Panc1 (cell line): ENCODE data around the gene SAMD9L. TPM values are rescaled to one million over a fixed set of nuclear protein-coding genes. Genes with fewer than 3 reads are reported as not detected.

Source experiments
- ATAC-seq: fragments of 200-7000 bp; cut with Tn5 transposase; 2 replicates; pipeline ENCODE4 v1.9.1; 2020; ENCODE audit warnings: mild to moderate bottlenecking, moderate library complexity
- BruUV-seq: library from RNA; stranded (reverse); fragments of 400-500 nt; replicated peaks from 2 replicates; lab custom pipeline; 2021; lab: Mats Ljungman, UMichigan
- CTCF ChIA-PET: fragments of 300-600 bp; sonication (Branson Sonifier 250); formaldehyde crosslinking; loops from one replicate; lab custom pipeline; 2022; ENCODE audit warnings: antibody characterized with exemption; lab: Charles Lee
- POLR2A ChIA-PET: fragments of 300-600 bp; sonication (Branson Sonifier 250); formaldehyde crosslinking; loops from one replicate; lab custom pipeline; 2022; ENCODE audit warnings: antibody characterized with exemption; lab: Charles Lee
- DNase-seq: peaks from one replicate; pipeline ENCODE4 v3.0.0-alpha.2; 2010; ENCODE audit warnings: low read depth, low spot score
- H3K27ac ChIP-seq: 2 replicates; pipeline ENCODE4 v1.5.1; 2011; ENCODE audit warnings: mild to moderate bottlenecking, low read length, inconsistent platforms
- H3K27me3 ChIP-seq: fragments of 200-500 bp; sonication (Bioruptor generic); 2 replicates; pipeline ENCODE4 v1.6.0; 2014; ENCODE audit warnings: low read length, inconsistent platforms; ENCODE audit not compliant: control insufficient read depth, insufficient read depth
- H3K36me3 ChIP-seq: fragments of 200-500 bp; sonication (Bioruptor generic); 2 replicates; pipeline ENCODE4 v1.5.1; 2014; ENCODE audit warnings: inconsistent platforms, mild to moderate bottlenecking, low read length, moderate library complexity; ENCODE audit not compliant: control insufficient read depth, insufficient read depth
- H3K4me1 ChIP-seq: 2 replicates; pipeline ENCODE4 v1.5.1; 2011; ENCODE audit warnings: inconsistent platforms, mild to moderate bottlenecking, low read length, moderate library complexity; ENCODE audit not compliant: control insufficient read depth, insufficient read depth
- H3K4me3 ChIP-seq, 2 experiments: 2 replicates each; pipeline ENCODE4 v1.5.1; 2011 to 2012; ENCODE audit warnings: low read depth in 2 of 2, low read length in 2 of 2, mild to moderate bottlenecking in 2 of 2, inconsistent platforms in 1 of 2, moderate library complexity in 1 of 2
- H3K9me3 ChIP-seq: fragments of 200-500 bp; sonication (Bioruptor generic); 2 replicates; pipeline ENCODE4 v1.5.1; 2014; ENCODE audit warnings: low read depth, mild to moderate bottlenecking, inconsistent platforms, low read length, moderate library complexity; ENCODE audit not compliant: control insufficient read depth, insufficient read depth
- POLR2AphosphoS5 ChIP-seq: IDR thresholded peaks from 2 replicates; pipeline ENCODE4 v1.6.1; 2012; ENCODE audit warnings: mild to moderate bottlenecking, low read depth, low read length, moderate library complexity
- SIN3A ChIP-seq: IDR thresholded peaks from 2 replicates; pipeline ENCODE4 v1.6.1; 2012; ENCODE audit warnings: low read depth, mild to moderate bottlenecking, low read length, moderate library complexity, borderline replicate concordance; ENCODE audit not compliant: insufficient read depth
- TCF7L2 ChIP-seq: IDR thresholded peaks from 2 replicates; pipeline ENCODE4 v1.6.1; 2011; ENCODE audit warnings: mild to moderate bottlenecking, low read depth, low read length, inconsistent platforms
- in situ Hi-C: cut with HindIII; loops from 2 replicates; pipeline ENCODE4 v1.10.0; 2016; ENCODE audit warnings: low sequenced_read_pairs, low pct_unique_long_range_greater_than_20kb
- intact Hi-C: fragments of 100-400 bp; cut with micrococcal nuclease; formaldehyde crosslinking; loops from one replicate; pipeline ENCODE4 v1.10.0; 2022; ENCODE audit not compliant: unreplicated experiment
- total RNA-seq: library from RNA; stranded (reverse); gene quantifications from one replicate; pipeline ENCODE4 v1.2.1, GENCODE V29; 2021; ENCODE audit not compliant: unreplicated experiment
- TF ChIP-seq, protein P1 (sequence below), 2 experiments: IDR thresholded peaks; 2 replicates each; pipeline ENCODE4 v1.6.1; 2011 to 2012; ENCODE audit warnings: low read depth in 2 of 2, control low read depth in 1 of 2, low read length in 1 of 2, mild to moderate bottlenecking in 1 of 2, moderate library complexity in 1 of 2; ENCODE audit not compliant: insufficient read depth in 1 of 2
- TF ChIP-seq, protein P2 (sequence below): fragments of 450-650 bp; IDR thresholded peaks from 2 replicates; pipeline ENCODE4 v1.5.1; 2017; ENCODE audit warnings: mild to moderate bottlenecking

The SAMD9L gene
- total RNA-seq, 1 experiment from 2014 or later = 1.3 TPM

DNA sequence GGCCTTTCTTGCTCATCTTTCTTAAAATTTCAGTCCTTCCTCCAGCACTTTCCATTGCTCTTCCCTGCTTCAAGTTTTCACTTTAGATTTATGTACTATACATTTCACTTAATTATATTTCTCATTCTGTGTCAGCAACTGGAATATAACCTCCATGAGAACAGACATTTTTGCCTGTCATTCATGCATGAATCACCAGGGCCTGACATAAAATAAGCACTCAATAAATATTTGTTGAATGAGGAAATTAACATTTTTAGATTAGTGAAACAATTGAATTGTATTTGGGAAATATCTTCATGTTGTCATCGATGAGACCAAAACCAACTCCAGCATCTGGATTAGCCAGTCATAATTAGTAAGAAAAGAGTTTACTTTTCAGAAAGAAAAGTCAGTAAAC, 6.1 kb downstream of the SAMD9L start:
- H3K4me3 ChIP-seq = no peak overlapping the region
- no TSS peak for BruUV-seq
- in situ Hi-C loops (no loop called here), intact Hi-C loops (no loop called here)
- ChIA-PET CTCF (no interaction called here), POLR2A (no interaction called here)
- TF ChIP-seq SIN3A (no peak), TCF7L2 (no peak), POLR2AphosphoS5 (no peak)
- TF ChIP-seq, protein P1, sequence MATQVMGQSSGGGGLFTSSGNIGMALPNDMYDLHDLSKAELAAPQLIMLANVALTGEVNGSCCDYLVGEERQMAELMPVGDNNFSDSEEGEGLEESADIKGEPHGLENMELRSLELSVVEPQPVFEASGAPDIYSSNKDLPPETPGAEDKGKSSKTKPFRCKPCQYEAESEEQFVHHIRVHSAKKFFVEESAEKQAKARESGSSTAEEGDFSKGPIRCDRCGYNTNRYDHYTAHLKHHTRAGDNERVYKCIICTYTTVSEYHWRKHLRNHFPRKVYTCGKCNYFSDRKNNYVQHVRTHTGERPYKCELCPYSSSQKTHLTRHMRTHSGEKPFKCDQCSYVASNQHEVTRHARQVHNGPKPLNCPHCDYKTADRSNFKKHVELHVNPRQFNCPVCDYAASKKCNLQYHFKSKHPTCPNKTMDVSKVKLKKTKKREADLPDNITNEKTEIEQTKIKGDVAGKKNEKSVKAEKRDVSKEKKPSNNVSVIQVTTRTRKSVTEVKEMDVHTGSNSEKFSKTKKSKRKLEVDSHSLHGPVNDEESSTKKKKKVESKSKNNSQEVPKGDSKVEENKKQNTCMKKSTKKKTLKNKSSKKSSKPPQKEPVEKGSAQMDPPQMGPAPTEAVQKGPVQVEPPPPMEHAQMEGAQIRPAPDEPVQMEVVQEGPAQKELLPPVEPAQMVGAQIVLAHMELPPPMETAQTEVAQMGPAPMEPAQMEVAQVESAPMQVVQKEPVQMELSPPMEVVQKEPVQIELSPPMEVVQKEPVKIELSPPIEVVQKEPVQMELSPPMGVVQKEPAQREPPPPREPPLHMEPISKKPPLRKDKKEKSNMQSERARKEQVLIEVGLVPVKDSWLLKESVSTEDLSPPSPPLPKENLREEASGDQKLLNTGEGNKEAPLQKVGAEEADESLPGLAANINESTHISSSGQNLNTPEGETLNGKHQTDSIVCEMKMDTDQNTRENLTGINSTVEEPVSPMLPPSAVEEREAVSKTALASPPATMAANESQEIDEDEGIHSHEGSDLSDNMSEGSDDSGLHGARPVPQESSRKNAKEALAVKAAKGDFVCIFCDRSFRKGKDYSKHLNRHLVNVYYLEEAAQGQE (IDR thresholded peaks at IDR 0.05; ENCODE audit: insufficient read depth in 1 of 2, low read depth in 2 of 2, low read length in 1 of 2) = no peak
- TF ChIP-seq, protein P2, sequence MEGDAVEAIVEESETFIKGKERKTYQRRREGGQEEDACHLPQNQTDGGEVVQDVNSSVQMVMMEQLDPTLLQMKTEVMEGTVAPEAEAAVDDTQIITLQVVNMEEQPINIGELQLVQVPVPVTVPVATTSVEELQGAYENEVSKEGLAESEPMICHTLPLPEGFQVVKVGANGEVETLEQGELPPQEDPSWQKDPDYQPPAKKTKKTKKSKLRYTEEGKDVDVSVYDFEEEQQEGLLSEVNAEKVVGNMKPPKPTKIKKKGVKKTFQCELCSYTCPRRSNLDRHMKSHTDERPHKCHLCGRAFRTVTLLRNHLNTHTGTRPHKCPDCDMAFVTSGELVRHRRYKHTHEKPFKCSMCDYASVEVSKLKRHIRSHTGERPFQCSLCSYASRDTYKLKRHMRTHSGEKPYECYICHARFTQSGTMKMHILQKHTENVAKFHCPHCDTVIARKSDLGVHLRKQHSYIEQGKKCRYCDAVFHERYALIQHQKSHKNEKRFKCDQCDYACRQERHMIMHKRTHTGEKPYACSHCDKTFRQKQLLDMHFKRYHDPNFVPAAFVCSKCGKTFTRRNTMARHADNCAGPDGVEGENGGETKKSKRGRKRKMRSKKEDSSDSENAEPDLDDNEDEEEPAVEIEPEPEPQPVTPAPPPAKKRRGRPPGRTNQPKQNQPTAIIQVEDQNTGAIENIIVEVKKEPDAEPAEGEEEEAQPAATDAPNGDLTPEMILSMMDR = no peak
- H3K27me3 ChIP-seq = no peaks in the 10 kb centered on the region
- no peaks in the 10 kb centered on the region; the same call in 1 of the 2 replicates for H3K4me1 ChIP-seq
- H3K9me3 ChIP-seq = no peaks in the 10 kb centered on the region
- no peak overlapping the region for H3K27ac ChIP-seq
- no peak for ATAC-seq
- H3K36me3 ChIP-seq = no peaks in the 10 kb centered on the region
- DNase-seq = no peak

- Histone ChIP-seq H3K27me3 (no peaks in the 10 kb centered on the region; the same call in 1 of the 2 replicates), H3K36me3 (no peaks in the 10 kb centered on the region), H3K4me3 (no peak overlapping the region), H3K4me1 (no peaks in the 10 kb centered on the region), H3K27ac (no peak overlapping the region), H3K9me3 (no peaks in the 10 kb centered on the region)
- no TSS peak for BruUV-seq
- ChIA-PET CTCF (no interaction called here), POLR2A (no interaction called here)
- in situ Hi-C loops (no loop called here), intact Hi-C loops (no loop called here)
- TF ChIP-seq, protein P1 (IDR thresholded peaks at IDR 0.05; ENCODE audit: insufficient read depth in 1 of 2, low read depth in 2 of 2, low read length in 1 of 2) = no peak
- TF ChIP-seq SIN3A (no peak), TCF7L2 (no peak), POLR2AphosphoS5 (no peak)
- TF ChIP-seq, protein P2 = no peak
- DNase-seq (no peak), ATAC-seq (no peak)
These were observed 7.5 kb downstream of the SAMD9L start for GRCh38 chr7:93140582-93141191.
